HG03571 (cell line): ENCODE measurements around the gene CEMP1.

ENCODE experiments used
- ATAC-seq: cut with Tn5 transposase; IDR thresholded peaks from one replicate; pipeline ENCODE4 v1.9.1; 2021; ENCODE audit not compliant: unreplicated experiment

The CEMP1 gene

DNA sequence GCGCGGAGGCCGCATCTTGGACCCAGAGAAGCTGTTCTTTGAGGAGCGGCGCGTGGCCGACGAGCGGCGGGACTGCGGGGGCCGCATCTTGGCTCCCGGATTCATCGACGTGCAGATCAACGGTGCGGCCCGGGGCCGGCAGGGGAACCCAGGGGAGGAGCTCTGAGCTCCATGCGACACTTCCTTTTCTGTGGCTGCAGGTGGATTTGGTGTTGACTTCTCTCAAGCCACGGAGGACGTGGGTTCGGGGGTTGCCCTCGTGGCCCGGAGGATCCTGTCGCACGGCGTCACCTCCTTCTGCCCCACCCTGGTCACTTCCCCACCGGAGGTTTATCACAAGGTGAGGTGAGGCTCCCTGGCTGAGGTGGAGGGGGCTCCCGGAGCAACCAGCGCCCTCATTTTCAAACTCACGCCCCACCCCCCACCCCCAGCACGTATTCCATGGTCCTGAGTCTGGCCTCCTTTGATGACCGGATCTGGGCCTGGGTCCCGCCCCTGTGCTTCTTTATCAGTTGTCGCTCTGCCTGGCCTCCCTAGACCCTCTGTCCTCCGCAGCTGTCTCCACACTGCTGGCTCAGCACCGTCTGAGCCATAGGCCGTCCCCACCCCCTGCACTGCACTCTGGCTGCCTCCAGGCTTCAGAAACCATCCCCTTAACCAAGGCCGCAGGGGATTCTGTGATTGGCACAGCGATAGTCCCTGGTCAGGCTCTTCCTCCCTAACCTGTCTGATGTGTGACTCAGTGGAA lies 10.2 kb downstream of the CEMP1 start:
- ATAC-seq = no peak

DNA sequence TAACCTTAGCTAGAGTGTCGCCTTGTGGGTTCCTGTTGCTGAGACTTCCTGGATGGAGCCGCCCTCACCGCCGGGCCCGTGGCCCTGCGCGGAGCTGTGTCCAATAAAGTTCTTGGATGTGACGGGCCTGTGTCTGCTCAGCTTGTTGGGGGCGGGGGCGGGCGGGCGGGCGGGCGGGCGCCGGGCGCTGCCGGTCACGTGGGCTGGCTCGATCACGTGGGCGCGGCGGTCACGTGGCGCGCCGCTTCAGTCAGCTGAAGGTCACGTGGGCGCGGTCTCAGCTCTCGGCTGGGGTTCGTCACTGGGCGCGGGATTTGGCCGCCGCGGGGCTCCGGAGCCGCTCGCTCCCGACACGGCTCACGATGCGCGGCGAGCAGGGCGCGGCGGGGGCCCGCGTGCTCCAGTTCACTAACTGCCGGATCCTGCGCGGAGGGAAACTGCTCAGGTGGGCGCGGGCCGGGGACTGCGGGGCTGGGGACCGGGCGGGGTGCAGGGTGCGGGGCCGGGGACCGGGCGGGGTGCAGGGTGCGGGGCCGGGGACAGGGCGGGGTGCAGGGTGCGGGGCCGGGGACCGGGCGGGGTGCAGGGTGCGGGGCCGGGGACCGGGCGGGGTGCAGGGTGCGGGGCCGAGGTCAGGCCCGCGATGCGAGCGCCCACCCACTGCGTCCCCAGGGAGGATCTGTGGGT lies 11.0 kb downstream of the CEMP1 start, which contains the start of gene AMDHD2:
Gene AMDHD2, plus strand, starts transcription at position 275 of the 687 bp plus-strand sequence. Its CDS starts 88 bp downstream, at position 363.
- no peak for ATAC-seq

DNA sequence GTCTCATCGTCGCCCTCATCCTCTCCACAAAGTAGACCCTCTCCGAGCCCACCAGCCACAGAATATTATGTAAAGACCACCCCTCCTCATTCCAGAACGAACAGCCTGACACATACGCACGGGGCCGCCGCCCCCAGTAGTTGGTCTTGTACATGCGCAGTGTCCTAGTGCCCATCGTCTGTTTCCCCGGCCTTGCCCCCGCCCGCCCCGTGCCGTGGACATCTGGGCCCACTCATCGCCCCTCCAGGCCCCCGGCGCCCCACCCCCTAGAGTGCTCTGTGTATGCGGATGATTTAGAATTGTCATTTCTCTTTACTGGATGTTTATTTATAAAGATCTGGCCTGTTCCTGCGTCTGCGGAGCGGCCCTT lies 11.5 kb downstream of the CEMP1 start:
- ATAC-seq = no peak

DNA sequence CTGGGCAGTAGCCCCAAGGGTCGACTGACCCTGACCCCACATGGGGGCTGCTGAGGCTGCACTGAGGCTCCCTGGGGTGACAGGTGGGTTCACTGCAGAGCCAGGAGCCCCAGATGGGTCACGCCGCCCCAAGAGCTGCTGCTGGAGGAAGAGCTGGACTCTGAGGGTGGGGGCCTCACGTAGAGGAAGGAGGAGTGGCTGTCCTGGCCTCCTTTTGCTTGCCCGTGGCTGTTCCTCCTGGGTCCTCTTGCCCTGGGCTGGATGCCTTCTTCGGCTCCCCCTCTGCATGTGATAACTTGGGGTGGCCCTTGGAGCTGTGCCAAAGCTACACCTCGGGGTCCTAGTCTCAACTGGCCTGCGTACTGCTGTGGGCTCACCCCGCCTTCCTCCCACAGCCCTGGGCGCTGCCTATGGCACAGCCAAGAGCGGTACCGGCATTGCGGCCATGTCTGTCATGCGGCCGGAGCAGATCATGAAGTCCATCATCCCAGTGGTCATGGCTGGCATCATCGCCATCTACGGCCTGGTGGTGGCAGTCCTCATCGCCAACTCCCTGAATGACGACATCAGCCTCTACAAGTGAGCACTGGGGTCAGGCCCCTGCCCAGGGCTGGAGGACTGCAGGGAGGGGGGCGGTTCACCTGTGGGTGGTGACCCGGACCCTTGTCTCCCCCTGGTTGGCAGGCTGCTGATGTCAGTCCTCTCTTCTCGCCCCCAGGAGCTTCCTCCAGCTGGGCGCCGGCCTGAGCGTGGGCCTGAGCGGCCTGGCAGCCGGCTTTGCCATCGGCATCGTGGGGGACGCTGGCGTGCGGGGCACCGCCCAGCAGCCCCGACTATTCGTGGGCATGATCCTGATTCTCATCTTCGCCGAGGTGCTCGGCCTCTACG lies 12.1 kb downstream of the CEMP1 start:
- no peak for ATAC-seq

DNA sequence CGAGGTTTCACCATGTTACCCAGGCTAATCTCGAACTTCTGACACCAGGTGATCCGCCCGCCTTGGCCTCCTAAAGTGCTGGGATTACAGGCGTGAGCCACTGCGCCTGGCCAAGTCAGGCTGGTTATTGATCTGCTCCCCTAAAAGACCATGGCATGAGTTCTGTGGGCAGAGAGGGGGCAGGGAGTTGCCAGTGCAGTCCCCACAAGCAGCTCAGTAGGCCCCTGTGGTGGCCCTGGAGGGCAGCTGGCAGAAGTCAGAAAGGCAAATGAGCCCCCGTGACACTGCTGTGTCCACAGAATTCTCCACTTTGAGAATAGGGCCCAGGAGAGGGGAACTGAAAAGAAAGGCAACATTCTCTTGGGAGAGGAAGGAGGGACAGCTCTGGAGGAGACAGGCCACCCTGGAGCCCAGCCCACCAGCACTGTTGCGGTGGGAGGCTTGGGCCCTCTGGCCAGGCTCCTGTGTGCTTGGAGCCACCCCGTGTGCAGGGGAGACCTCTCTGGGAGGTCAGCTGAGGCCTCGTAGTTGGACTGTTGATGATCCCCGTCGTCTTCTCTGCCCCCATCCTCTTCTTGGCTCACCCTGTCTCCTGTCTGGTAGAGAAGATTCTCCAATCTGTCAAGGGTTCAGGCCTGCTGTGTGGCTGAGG lies 13.1 kb downstream of the CEMP1 start:
- no peak for ATAC-seq

DNA sequence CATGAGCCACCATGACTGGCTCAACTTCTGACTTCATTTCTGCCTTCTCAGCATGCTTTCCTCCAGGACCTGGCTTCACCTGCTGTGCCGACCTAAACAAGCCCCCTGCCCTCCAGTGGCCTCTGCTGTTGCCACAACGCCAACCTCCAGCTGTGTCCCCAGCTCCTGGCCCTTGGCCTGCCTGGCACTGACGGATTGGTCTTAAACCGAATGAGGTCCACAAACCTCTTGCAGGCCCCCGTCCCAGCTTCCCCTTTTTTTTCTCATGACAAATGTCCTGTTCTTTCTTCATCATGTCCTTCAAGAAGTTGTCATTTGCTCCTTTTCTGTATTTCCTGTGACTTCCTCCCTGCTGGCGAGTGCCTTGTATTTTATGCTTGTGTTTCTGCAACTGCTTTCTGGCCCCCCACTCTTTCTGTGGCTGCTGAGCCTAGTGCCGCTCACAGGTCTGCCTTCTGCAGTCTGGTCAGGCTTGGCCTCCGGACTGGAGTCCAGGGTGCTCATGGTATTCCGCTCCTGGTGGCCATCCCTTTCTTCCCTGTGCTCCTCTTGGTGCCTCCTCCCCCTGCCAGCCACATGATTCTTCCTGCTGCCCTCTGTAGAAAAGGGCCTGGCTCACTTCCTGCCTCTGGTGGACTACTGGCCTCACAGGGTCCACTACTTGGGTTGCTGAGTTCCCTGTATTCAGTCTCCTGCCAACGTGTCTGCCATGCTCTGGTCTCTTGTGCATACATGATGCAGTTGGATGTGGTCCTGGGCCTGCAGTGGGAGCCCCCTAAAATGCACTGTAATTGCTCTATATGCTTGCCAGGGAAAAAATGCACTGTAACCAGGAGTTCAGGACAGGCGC lies 14.6 kb downstream of the CEMP1 start:
- no peak for ATAC-seq

DNA sequence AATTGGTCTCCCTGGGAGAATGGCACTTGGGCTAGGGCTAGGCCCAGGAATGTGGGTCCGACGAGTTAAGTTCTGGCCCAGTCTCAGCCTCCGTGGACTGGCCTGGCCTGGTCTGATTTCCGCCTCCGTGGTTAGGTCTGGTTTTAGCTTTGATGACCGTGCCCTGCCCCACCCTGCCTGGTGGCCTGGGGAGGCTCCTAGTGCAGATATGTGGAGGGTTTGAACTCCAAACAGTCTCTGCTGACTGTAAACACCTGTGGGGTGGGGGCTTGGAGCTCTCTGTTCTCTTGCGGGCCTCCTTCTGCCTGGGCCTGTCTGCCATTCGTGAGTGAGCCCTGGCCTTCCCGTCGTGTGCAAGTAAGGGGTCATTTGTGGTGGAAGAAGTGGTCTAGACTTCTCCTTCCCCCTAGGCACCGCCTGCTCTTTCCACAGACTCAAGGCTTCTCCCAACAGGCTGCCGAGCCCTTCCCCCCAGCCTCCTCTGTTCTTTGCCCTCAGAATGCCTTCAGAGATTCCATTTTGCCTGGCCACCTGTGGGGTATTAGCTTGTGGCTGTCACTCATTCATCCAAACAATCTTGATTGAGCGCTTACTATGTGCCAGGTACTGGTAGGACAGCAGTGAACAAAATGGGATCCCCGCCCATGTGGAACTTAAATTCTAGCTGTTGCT lies 15.9 kb downstream of the CEMP1 start:
- no peak for ATAC-seq

DNA sequence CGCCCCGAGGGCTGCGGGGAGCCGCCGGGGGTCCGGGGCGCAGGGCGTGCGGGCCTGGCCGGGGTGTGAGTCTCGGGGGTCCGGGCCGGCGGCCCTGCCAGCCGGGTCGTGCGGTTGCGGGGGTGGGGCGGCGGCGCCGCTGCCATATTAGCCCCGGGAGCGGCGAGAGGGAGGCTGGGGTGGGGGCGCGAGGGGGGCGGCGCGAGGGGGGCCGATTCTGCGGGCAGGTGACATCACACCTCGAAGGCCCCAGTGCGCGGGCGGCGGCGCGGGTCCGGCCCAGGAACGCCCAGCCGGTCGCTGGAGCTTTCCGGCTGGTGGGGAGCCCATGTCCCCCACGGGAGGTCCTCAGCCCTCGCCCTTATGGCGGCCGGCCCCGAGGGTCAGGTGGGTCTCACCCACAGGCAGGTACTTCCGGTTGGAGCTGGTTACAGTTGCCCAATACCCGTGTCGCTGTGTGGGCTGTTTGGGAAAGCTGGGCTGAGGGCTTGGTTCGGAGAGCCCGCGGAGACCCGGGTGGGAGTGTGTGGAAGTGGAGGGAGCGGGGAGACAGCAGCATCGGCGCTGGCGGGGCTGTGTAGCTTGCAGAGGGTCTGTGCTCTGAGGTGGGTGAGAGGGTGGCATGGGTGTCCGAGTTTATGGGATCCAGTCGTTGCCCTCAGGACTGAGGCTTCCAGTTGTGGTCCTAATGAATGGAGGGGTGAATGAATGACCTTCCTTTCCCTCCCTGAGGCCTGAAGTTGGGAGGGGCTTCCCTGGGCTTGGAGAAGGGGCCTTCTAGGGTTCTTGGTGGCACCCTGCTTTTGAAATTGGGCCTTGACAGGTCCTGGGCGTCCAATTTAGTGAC lies 16.7 kb downstream of the CEMP1 start:
- ATAC-seq = no peak

DNA sequence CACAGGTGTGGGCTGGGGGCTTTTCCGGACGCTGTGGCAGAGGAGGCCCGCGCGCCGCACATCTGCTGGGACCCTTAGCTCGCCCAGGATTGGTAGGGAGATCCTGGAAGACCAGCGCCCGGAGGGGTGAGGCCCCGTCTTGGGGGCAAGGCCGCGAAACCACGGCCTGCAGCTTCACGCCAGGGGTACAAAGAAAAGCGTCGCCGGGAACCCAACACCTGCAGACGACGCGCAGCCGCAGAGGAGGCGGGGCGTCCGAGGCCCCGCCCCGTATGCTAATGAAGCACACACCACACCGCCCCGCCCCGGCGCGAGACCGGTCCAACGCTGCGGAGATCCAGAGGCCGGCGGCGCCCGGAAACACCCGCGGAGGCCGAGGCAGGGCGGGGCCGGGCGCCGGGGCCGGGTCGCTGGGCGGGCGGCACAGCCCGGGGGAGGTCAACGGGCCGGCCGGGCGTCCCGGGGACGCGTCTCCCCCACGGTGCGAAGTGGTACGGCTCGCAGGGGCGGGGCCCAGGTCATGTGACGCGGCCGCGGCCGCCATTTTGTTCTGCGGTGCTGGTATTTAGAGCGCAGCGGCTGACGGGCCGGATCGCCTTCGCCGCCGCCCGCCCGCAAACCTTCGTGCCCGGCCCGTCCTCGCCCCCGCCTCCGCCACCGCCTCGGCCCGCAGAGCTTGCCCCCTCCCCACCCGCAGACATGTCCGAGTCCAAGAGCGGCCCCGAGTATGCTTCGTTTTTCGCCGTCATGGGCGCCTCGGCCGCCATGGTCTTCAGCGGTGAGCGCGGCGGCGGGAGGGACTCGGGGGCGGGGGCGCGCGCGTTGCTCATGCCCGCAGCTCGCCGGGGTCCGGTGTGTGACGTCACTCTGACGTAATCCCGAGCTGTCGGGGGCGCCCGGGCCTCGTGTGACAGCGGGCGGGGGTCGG lies 17.5 kb downstream of the CEMP1 start, which contains the start of gene ATP6V0C:
Gene ATP6V0C, plus strand, starts transcription at position 548 of the 928 bp plus-strand sequence. Its CDS starts 152 bp downstream, at position 700.
- peak; percentile 65 for ATAC-seq

DNA sequence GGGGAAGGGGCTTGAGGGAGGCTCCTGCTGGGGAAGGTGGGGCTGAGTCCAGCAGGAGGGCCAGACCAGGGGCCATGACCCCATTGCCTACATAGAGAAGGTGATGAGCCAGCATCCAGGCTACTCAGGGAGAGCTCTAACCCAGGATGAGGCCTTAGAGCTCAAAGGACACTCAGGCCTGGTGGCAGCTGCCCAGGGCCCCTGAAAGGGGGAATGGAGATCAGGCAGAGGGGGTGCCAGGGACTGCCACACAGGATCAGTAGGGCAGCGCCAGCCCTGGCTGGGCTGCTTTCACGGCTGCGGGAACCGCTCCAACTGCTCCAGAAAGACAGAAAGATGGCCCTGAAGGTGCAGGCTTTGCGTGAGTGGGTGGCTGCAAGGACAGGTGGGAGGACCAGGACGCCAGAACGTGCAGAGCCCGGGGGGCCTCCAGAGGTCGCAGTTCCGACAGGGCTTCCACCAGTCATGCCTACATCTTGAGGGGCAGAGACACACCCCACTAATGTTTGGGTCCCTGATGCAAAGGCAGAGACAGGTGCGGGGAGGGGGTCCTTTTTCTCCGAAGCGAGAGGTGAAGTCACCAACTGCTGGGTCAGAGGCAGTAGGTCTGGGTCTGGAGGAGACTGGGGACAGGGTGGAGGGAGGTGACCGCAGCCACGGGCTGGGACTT lies 18.3 kb downstream of the CEMP1 start:
- ATAC-seq = no peak

DNA sequence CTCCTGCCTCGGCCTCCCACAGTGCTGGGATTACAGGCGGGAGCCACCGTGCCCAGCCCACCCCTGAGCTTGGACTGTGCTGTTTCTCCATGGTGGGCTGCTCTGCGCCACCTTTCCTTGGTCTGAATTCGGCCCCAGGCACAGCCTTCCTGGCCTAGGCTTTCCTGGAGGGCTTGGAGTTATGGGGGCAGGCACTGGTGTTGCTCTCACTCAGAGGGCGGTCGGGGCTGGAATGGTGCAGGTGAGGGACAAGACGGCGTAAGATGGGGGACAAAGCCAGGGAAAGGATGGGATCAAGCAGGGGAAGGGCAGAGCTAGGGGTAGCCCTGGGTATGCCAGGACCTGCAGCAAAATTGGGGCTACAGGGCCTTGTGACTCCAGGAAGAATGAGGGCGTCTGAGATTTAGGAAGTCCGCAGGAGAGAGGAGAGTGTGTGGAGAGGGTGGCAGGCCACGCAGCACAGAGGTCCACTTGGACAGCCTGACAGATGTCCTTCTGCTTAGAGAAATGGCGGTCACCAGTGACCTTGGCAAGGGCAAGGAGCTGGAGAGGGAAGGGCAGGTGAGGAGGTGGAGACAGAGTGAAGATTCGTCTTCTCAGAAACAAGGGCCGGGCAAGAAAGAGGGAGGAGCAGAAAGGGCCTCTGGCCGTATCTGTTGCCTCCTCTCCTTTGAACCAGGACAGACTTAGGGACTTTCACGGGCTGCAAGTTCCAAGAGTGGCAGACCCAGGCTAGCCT lies 19.0 kb downstream of the CEMP1 start:
- ATAC-seq = no peak

DNA sequence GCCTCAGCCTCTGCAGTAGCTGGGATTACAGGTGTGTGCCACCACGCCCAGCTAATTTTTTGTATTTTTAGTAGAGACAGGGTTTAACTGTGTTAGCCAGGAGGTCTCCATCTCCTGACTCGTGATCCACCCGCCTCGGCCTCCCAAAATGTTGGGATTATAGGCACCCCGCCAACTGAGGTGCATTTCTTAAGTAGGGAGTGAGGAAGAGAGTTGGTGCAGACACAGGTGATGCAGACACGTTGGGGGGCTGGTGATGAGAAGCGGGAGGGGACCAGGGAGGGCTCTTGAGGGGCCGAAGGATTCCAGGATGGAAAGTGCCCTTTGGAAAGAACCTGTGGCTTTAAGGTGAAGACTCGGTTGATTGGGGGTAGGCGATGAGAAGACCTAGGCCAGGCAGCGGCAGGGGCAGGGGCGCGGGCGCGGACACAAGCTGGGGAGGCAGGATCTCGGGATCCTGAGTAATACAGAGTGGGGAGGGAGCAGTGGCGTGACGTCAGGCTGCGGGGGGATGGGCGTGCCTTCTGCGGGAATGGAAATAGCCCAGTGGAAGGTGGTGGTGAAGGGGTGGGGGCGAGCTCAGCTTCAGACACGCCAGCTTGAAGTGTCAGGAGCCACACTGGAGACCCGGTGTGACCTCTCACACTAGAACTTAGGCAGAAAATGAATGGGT lies 19.9 kb downstream of the CEMP1 start:
- no peak for ATAC-seq

DNA sequence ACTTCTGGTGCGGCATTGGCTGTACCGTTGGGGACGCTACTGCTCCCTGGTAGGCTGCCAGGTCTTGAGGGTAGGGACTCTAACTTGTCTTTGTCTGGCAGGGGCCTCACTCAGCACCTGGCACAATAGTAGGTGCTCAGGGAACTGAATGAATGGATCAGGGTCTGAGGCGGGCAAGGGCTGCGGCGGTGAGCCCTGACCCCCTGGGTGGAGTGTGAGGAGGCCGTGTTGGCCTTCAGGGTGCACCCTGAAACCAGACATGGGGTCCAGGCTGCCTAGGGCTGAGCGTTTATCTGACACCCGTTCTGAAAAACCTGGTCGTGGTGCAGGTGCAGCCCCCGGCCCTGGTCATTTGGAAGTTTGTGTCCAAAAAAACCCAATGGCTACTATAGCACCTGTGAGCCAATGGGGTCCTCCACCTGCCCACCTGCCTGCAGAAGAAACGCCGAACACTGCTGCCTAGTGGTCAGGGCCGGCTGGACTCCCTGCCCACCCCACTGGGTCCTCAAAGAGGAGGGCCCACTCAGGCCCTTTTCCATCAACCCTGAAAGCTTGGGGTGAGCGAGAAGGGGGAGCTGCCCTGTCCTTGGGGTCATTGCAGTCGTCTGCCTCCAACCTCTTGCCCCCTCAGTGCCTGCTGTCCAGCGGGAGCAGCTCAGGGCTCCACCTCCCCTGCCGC lies 22.3 kb downstream of the CEMP1 start:
- no peak for ATAC-seq

DNA sequence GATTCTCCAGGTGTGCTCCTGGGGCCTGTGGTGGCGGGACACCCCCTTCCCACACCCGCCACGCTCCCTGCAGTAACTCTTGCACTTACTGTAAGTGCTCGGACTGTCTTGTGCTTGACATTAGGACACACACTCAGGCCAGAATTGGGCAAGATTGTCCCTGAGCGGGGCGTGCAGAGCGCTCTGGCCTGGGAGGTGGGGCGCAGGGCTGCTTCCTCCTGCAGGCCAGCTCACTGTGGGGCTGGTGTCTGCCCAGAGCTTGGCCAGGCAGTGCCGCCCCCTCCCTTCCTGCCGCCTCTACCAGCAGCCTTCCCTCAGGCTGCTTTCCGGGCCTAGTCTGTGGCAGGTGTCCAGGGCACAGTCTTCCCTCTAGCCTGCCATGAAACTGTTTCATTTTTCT lies 23.5 kb downstream of the CEMP1 start:
- no peak for ATAC-seq

DNA sequence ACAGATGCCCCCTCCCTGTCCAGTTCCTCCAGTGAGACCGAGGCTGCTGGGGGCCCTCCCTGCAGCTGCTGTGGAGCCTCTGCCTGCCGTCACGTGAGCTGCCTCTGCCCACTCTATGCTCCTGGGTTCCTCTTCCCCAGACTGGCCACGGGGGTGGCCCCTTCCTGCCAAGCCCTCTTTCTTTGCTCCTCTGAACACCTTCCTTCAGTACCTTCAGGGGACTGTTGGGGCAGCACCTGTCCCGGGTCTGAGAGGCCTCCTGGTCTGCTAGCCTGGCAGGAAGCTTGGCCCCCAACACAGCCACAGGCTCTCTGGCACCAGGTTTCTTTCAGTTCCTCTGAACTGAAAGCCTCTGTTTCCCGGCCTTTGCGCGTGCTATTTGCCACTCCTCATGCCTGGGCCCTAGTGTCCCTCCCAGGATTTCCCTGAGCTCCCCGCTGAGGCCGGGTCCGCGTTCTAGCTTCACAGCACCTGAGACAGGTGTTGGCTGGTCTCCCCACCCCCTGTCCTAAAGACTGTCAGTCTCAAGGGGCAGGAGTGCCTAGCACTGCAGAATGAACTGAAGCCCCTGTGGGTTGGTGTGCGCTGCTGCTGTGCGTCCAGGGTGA lies 24.1 kb downstream of the CEMP1 start:
- ATAC-seq = peak; percentile 56
